GM18511 (cell line): ENCODE measurements around the gene PSORS1C1.
"Not testable (repeated sequence)": the region's sequence is repeated elsewhere in the genome, so short reads cannot be mapped to it uniquely, and the experiment has no call there.

Source experiments
- ATAC-seq: cut with Tn5 transposase; IDR thresholded peaks from one replicate; pipeline ENCODE4 v1.9.1; 2021; ENCODE audit warnings: mild to moderate bottlenecking, moderate library complexity; ENCODE audit not compliant: unreplicated experiment

Gene PSORS1C1

DNA sequence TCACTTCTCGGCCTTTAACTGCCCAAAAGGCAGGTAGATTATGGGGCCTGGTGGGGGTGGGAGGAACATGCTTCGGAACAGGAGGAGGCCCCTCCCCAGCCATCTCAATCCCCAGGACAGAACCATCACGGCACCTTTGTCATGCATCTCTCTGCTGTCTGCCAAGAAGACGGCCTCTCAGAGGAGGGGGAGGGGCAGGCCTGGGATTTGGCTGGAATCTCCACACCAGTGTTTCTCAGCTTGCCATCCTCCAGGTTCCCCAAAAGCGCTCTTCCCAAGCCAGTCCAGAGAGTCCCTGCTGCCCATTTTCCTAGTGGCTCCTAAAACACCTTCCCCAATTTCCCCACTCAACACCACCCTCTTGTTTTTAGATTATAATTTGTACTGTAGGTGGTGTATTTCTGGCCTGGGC is 58.4 kb downstream of the PSORS1C1 start:
- no peak for ATAC-seq

DNA sequence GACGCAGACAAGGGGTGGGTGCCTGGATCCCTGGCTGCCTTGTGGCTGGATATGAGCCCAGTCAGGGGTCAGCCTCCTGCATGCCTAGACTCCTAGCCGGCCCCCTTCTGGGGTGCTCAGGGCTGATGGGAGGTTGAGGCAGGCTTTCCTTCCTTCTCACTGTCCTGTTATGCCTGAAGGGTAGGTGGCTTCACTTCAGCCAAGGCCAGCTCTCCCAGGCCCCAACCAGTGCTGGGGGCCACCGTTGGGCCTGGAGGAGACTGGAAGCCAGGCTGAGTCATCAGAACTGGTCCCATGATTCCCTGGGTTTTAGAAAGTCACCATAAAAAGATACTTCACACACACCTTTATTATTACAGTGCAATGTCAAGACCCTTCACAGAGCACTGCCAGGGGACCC is 58.8 kb downstream of the PSORS1C1 start:
- ATAC-seq = no peak

DNA sequence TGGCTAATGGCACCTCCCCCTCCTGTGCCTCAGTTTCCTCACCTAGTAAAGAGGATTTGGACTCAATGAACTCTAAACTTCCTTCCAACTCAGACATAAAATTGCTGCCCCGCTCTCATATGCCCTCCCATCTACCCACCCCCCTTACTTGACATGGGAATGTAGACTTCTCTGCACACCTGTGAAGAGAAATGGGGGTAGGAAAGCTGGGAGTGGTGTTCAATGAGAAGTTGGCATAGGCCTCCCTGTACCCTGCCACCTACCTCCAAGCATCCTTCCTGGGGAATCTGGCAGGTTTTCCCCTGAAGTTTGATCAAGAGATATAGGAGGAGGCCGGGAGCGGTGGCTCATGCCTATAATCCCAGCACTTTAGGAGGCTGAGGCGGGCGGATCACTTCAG is 59.8 kb downstream of the PSORS1C1 start:
- no peak for ATAC-seq

- ATAC-seq = no peak
Measured at GRCh38 chr6:31175971-31176370, 61.4 kb downstream of the PSORS1C1 start.

DNA sequence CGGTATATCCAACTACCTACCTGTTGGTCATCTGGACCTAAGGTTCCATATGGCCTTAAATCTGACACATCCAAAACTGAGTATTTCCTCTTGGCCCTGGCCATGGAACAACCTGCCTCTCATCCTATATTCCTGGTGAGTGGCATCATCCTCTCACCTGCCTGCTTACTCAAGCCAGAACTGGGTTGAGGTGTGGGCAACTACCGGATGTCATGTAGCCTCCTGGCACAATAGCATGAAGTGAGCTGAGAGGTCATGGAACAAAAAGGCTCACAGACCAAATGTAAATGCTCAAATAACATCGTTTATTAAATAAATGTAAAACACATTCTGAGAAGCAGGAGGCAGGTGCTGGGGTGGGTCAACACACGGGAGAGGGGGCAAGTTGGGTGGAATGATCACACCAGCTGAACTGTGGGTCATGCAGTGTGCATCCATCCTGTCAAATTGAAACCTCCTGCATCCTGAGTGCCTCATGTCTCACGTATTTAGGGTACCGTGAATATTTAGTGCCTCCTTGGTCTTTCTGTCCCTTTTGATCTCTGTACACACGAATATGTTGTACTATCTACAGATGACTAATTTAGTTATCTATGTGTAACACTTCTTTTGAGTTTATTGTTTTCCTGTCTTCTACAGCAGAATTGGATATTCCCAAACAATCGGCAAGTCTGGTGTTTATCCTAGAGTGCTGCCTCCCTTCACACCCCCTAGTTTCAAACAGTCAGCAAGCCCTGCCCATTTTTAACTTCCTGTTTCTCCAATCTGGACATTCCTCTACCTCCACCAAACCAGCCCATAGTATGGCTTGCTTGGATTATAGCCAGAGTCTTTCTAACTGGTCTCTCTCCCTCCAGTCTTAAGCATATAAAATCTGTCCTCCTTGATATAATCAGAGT is 63.8 kb downstream of the PSORS1C1 start:
- no peak for ATAC-seq

GRCh38 chr6:31179042-31179386 is 64.4 kb downstream of the PSORS1C1 start:
- ATAC-seq = no peak

DNA sequence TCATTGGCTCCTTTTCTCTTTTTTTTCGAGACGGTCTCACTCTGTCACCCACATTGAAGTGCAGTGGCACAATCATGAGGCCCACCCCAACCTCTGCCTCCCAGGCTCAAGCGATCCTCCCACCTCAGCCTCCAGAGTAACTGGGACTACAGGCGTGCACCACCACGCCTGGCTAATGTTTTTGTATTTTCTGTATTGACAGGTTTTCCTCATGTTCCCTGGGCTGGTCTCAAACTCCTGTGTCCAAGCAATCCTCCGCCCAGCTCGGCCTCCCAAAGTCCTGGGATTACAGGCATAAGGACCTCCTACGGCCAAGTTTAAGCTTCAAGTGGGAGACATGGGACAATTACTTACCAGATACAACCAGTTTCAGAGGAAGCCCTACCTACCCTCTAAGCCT is 65.3 kb downstream of the PSORS1C1 start:
- no peak for ATAC-seq

DNA sequence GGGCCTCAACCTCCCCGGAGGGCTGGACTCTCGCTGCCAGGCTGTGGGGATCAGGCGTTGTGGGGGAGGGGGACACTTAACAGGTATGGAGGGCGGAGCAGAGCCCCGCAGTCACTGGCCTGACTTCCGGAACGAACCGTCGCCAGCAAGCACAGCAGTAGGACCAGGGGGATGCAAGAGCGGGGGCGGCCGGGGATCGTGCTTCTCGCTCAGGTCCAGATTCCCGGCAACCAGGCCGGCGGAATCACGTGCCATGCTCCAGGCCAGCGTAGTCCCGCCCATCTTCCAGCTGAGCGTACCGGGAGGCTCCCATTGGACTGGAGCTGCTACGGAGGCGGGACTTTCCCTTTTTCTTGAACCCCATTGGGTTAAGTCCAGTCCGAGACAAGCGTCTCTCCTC is 65.9 kb downstream of the PSORS1C1 start:
- ATAC-seq = peak; percentile 68

- not testable (repeated sequence) for ATAC-seq
Measured at GRCh38 chr6:31183287-31183686, 68.7 kb downstream of the PSORS1C1 start.

DNA sequence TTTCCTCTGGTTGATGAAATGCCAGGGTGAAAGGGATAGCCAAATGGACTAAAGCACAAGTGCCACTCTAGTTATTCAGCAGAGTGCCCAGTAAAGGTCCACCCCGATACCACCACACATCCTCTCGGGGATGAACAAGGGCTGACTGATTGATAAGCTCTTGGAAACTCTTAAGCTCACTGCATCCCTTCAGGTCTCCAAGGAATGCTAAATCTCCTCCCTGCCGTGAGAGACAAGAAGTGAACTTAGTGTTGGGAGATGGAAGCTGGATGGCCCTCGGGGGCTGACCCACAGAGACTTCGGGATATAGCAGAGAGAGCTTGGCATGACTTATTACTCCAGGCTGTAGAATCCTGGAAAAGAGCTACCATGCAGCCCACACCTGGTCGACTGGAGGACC is 69.3 kb downstream of the PSORS1C1 start:
- ATAC-seq = not testable (repeated sequence)

DNA sequence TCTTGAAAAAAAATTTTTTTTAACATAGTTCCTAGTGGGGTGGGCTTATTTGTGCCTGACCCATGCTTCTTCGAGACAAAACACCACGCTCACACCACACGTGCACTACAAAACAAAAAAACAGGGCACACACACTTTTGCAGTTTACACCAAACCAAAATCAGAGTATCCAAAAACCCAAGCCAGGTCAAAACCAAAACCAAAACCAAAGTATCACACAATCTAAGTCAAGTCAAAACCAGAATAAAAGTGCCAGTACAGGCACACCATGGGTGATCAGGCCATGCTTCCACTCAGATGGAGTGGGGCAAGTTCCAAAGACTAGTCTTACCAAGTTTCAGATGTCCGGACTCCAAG is 71.1 kb downstream of the PSORS1C1 start:
- ATAC-seq = not testable (repeated sequence)

DNA sequence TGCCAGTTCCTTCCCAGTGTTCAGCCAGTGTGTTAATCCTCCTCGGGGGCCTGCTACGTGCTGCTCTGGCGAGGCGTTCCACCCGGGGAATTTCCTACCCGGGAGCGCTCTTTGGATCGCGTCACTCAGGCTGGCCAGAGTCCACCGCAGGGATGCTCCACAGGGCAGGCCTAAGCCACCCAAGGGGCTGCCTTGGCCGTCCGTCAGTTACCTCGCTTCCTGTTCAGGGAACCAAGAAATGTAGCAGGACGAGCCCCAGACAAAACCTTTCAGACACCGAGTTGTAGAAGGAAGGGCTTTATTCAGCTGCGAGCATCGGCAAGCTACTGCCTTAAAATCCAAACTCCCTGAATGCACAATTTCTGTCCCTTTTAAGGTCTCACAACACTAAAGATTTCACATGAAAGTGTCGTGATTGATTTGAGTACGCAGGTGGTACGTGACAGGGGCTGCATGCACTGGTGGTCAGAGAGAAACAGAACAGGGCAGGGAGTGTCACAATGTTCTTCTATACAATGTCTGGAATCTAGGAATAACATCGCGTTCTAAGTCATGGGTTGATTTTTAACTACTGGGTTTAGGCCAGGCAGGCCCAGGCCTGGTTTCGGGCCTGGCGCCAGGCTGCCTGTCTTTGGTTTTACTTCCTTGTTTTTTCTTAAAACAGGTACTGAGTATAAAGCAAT is 71.6 kb downstream of the PSORS1C1 start:
- no peak for ATAC-seq

- ATAC-seq = no peak
Measured at GRCh38 chr6:31187780-31188194, 73.2 kb downstream of the PSORS1C1 start.

DNA sequence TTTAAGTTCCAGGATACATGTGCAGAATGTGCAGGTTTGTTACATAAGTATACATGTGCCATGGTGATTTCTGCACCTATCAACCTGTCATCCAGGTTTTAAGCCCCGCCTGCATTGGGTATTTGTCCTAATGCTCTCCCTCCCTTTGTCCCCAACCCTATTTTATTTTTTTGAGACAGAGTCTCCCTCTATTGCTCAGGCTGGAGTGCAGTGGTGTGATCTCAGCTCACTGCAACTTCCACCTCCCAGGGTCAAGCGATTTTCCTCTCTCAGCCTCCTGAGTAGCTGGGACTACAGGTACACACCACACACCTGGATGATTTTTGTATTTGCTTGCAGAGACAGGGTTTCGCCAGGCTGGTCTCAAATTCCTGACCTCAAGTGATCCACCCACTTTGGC is 74.6 kb downstream of the PSORS1C1 start:
- not testable (repeated sequence) for ATAC-seq
